ENCODE results near the gene PHKB.

The PHKB gene

DNA sequence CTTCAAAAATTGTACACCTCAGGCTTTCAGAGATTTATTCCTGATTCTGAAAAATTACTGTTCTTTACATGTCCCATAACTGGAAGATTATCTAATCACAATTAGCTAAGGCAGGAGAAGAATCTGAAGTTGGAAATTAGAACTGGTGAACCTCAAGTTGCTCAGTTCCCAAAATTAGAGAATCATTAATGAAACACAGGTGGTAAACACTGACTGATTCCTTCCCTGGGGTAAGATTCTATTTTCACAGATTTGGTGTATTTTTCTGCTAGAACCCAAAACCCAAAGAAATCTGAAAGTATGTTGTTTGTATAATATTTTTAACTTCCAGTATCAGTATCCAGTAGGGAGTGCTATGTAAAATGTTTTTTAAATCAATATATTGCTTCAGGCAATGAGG lies 25.7 kb downstream of the PHKB start:
- H3K4me3 ChIP-seq (ENCODE audit: low read depth, low read length): no peak overlapping the region
- TF ChIP-seq, protein P1, sequence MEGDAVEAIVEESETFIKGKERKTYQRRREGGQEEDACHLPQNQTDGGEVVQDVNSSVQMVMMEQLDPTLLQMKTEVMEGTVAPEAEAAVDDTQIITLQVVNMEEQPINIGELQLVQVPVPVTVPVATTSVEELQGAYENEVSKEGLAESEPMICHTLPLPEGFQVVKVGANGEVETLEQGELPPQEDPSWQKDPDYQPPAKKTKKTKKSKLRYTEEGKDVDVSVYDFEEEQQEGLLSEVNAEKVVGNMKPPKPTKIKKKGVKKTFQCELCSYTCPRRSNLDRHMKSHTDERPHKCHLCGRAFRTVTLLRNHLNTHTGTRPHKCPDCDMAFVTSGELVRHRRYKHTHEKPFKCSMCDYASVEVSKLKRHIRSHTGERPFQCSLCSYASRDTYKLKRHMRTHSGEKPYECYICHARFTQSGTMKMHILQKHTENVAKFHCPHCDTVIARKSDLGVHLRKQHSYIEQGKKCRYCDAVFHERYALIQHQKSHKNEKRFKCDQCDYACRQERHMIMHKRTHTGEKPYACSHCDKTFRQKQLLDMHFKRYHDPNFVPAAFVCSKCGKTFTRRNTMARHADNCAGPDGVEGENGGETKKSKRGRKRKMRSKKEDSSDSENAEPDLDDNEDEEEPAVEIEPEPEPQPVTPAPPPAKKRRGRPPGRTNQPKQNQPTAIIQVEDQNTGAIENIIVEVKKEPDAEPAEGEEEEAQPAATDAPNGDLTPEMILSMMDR (IDR thresholded peaks at IDR 0.05; ENCODE audit: borderline replicate concordance, insufficient read depth, low read depth, low read length): no peak

DNA sequence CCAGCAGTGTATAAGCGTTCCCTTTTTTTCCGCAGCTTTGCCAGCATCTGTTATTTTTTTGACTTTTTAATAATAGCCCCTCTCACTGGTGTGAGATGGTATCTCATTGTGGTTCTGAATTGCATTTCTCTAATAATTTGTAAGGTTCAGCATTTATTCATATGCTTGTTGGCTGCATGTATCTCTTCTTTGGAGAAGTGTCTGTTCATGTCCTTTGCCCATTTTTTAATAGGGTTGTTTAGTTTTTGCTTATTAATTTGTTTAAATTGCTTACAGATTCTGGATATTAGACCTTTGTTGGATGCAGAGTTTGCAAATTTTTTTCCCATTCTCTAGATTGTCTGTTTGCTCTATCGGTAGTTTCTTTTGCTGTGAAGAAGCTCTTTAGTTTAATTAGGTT lies 26.9 kb downstream of the PHKB start:
- H3K4me3 ChIP-seq (ENCODE audit: low read depth, low read length): no peak overlapping the region
- TF ChIP-seq, protein P1 (IDR thresholded peaks at IDR 0.05; ENCODE audit: borderline replicate concordance, insufficient read depth, low read depth, low read length): no peak

DNA sequence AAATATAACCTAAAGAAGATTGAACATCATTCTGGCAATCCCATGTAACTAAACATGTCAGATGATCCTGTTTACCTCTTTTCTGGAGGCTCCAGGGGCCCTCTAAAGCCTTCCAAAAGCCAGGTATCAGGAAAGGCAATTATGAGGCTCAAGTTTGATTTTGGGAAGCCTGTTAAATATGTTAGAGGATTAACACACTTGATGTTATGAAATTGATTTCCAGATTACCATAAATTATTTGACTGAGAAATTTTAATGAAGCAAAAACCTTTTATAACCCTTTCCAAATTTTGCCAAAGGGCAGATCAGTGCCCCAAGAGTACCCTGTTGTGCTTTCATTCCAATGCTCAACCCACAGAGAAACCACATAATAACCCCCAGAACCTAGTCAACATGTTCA lies 29.3 kb downstream of the PHKB start:
- TF ChIP-seq, protein P1 (IDR thresholded peaks at IDR 0.05; ENCODE audit: borderline replicate concordance, insufficient read depth, low read depth, low read length): no peak
- no peak overlapping the region for H3K4me3 ChIP-seq (ENCODE audit: low read depth, low read length)

DNA sequence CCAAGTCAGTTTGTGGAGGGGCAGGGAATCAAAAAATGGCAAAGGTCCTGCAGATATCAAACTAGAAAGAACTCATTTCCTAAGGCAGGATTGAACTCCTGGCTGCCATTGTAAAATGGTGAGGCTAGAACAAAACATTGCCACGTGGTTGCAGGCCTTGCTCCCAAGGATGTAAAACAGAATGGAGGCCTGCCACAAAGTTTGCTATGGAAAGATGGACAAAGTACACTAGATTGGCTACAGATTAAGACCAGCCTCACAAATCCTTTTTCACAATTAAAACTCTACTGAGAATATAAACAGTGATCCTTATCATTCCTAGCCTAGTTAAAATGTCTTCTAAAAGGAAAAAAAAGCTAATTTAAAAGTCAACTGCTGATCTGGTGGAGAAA lies 30.9 kb downstream of the PHKB start:
- peak overlapping the region; percentile 22 for H3K4me3 ChIP-seq (ENCODE audit: low read depth, low read length)

DNA sequence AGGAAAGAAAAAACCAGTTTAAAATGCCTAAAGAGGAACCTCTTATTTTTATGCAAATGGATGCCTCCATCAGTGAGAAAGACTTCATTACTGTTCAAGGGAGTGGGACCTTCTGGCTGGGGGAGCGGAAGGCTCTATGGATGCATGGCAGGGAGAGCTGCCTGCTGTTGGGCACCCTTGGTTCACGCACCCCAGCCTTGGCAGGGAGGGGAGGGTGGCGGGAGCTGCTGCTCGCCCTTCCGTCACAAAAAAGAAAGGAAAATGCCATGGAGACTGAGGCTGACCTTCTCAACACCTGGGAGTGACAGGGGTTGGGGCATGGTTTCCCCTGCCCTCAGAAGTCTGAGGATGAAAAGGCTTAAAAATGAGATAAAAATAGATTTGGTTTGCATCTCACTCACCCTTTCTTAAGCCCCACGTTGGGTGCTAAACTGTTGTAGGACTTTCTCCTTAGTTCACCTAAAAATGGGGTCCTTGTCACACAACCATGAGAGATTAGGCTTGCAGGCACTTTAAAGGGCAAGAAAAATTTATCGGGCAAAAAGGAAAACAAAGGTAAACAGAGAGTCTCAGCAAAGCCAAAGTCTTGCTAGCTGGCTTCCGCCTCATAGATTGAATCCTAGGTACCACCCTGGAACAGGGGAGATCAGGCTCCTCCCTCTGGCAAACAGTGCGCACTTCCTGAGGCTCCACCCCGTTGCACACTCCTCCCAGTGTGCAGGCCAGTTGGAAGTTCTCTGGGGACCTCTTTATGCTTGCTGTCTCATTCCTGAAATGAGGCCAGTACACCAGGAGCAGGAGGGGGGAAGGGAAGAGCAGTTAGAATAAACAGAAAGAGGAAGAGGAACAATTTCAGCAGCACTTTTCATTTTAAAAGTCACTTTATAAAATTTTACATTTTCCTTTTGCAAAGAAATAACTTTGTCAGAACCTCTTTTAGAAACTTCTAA lies 31.6 kb downstream of the PHKB start:
- TF ChIP-seq, protein P1 (IDR thresholded peaks at IDR 0.05; ENCODE audit: borderline replicate concordance, insufficient read depth, low read depth, low read length): no peak
- H3K4me3 ChIP-seq (ENCODE audit: low read depth, low read length): peak overlapping the region; percentile 22

More for the DNA sequence above, 30.9 kb downstream of the PHKB start:
- TF ChIP-seq, protein P1 (IDR thresholded peaks at IDR 0.05; ENCODE audit: borderline replicate concordance, insufficient read depth, low read depth, low read length): no peak

DNA sequence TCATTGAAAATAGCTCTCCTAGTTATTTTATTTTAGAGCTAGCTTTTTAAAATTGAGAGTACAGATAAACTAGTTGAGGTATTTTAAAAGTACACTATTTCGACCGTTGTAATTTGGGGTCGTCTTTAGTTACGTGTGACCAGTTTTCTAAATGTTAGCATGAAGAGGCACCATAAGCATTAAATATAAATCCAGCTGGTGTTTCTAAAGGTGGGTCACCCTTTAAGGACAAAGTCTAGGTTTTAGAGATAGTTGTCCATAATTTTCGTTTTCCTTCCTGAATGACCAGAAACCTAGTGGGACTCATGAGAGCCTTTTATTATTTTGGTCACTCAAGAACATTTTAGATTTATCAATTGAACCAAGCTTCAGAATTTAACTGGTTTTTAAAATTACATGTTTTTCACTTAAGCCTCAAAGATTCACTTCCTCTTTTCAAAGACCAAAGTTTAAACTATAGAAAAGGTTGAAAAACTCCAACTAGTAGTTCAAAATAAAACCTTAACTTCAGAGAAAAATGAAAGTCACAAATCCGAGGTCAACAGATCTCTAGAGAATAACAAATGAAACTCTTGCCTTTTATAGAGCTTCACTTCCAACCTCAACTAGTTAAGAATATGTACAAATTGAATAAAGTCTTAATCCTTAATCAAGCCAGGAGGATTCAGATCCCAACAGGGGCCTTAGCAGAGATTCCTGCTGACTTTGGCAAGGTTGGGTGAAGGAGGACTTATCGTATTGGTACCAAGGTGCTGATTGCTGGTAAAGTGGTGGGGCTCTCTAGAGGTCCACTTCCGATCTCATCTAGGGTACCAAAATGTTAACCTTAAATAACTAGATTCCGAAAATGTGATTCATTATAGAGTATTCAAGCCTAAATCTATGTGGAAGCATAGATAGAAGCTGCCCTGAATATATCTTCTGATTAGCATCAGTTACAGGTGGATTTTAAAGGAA lies 32.5 kb downstream of the PHKB start:
- TF ChIP-seq, protein P1 (IDR thresholded peaks at IDR 0.05; ENCODE audit: borderline replicate concordance, insufficient read depth, low read depth, low read length): no peak
- no peak overlapping the region for H3K4me3 ChIP-seq (ENCODE audit: low read depth, low read length)

All from GM12875 (cell line).